Measurements from ENCODE around the gene FHAD1.

GRCh38 chr1:15249081-15249480 is 2.1 kb downstream of the FHAD1 start:
- TF ChIP-seq REST (IDR thresholded peaks at IDR 0.05) (no peak), CTCF (IDR thresholded peaks at IDR 0.05; ENCODE audit: low read depth, low read length, missing input control) (no peak), MAX (IDR thresholded peaks at IDR 0.05) (no peak), ATF3 (IDR thresholded peaks at IDR 0.05) (no peak), RAD21 (IDR thresholded peaks at IDR 0.05) (no peak)

Data from liver (tissue), 3 donors.